Stimulated activated CD8-positive, alpha-beta memory T cell treated with anti-CD3 and anti-CD28 coated beads, Interleukin-4, amount 100 ng/mL, for 48 hours (primary cell): ENCODE data around the gene FRAT1.
A peak's percentile ranks its signal among the peaks of the same experiment; 100 is the strongest.

ENCODE experiments used
- DNase-seq: peaks from one replicate; pipeline ENCODE4 v3.0.0-alpha.2; 2020

FRAT1 gene

DNA sequence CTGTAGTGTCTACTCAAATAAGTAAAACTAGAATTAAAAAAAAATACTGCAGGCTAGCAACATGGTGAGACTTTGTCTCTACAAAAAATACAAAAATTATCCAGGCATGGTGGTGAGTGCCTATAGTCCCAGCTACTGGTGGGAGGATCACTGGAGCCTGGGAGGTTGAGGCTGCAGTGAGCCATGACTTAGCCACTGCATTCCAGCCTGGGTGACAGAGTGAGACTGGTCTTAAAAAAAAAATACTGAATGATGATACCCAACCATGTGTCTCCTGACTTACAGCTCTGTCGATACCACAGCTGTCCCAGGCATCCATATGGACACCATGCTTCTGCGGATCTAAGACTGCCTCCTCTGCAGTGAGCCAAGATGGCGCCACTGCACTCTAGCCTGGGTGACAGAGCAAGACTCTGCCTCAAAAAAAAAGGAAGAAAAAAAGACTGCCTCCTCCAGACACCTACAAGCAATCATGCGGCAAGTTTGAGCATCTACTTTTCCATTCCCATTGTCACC lies 7.9 kb upstream of the FRAT1 start:
- no peak for DNase-seq

DNA sequence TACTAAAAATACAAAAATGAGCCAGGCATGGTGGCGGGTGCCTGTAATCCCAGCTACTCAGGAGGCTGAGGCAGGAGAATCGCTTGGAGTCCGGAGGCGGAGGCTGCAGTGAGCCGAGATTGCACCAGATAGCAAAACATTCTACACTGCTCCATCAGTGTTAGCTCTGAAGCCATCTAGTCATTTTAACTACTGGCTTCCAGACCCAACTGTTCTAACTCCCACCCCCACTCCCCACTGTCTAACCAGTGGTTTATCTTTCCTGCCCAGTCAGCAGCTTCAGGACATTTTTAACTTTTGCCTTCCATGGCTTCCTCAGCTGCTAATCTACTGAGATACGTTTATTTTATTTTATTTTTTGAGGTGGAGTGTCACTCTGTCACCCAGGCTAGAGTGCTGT lies 6.2 kb upstream of the FRAT1 start:
- DNase-seq, result no peak

DNA sequence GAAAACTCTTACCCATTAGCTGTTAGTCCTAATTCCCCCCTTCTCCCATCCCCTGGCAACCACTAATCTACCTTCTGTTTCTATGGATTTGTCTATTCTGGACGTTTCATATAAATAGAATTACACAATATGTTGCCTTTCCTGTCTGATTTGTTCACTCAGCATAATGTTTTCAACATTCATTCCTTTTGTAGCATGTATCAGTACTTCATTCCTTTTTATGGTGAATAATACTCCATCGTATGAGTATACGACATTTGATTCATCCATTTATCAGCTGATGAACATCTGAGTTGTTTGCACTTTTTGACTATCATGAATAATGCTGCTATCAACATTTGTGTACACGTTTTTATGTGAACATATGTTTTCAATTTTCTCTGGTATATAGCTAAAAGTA lies 4.4 kb upstream of the FRAT1 start:
- DNase-seq, result no peak

DNA sequence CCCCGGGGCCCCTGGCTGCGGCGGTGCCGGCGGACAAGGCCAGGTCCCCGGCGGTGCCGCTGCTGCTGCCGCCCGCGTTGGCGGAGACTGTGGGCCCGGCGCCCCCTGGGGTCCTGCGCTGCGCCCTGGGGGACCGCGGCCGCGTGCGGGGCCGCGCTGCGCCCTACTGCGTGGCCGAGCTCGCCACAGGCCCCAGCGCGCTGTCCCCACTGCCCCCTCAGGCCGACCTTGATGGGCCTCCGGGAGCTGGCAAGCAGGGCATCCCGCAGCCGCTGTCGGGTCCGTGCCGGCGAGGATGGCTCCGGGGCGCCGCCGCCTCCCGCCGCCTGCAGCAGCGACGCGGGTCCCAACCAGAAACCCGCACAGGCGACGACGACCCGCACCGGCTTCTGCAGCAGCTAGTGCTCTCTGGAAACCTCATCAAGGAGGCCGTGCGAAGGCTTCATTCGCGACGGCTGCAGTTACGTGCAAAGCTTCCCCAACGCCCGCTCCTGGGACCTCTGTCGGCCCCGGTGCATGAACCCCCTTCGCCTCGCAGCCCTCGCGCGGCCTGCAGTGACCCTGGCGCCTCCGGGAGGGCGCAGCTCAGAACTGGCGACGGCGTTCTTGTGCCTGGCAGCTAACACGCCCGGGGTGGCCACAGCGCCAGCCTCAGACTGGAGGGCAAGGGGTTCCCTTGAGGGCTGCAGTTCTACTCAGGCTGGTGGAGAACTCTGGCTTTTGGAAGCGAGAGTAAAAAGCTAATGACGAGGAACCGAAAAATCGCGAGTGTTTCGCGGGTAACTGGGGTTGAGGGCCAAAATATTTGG lies 804 bp downstream of the FRAT1 start:
- DNase-seq, result peak; percentile 80

DNA sequence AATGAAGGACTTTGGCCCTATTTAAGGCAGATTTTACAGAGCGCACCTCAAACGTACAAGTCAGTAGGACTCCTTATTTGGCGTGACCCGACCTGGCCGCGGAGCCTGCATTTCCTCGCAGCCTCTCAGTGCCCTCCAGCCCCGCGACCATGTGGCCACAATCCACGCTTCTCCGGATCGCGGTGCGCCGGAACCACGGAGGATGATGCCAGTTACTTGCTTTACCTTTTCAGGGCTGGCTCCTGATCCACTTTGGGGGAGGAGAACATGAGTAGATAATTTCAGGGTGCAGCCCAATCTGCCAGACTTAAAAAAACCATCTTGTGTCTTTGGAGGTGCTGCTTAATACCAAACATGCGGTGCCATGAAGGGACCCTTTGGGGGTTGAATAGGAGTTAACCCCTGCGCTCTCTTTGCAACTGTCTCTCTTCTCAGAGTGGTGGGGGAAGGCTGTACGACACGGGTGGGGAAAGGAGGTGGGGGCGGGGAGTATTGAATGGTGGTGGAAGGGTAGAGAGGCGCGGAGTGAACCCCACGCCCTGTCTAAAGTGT lies 1.5 kb downstream of the FRAT1 start:
- peak; percentile 59 for DNase-seq

DNA sequence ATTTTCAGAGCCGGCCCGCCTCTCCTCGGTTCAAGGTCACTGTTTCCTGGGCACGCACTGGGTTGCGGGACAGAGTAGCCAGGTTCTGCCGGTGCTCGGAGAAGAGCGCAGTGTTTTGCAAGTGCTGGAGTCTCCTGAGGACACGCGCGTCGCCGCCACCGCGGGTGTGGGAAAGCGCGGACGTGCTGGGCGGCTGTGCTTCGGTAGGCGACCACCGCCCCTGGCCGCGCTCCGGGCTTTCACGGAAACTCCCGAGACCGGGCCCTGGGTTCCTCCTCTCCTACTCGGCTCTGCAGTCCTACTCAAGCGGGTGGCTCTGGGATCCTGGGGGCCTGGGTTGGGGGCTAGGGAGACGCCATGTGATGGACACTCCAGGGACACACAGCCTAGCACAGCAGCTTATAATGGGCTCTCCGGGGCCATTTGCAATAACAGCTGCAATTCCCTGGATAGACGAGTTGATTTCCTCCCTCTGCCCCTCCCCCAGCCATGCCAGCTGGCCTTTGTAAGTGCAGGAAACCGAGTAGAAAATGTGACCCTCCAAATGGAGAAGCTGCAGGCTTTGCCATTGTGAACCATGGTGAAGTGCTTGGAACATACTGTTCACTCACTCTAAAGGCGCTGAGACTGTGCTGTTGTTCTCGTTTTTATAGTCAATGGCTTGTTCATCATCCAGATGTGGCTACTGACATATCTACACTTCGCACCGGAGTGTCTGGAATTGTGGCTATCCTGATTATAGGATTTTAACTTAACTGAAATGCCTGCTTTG lies 2.1 kb downstream of the FRAT1 start:
- DNase-seq, result peak; percentile 36

DNA sequence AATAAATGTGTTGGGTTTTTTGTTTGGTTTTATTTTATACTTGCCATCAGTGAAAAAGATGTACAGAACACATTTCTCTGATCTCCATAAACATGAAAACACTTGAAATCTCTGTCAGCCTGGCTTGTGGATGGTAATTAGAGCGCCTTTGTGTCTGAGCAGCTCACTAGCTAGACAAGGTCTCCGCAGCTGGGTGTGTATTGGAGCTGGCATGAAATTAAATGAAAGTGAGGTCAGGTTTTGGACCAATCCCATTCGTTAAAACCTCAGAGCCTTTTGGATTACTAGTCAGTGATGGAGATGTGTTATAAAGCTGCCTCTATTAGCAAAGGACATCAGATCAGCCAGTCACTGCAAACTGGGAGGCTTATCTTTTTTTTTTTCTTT lies 2.7 kb downstream of the FRAT1 start:
- no peak for DNase-seq

DNA sequence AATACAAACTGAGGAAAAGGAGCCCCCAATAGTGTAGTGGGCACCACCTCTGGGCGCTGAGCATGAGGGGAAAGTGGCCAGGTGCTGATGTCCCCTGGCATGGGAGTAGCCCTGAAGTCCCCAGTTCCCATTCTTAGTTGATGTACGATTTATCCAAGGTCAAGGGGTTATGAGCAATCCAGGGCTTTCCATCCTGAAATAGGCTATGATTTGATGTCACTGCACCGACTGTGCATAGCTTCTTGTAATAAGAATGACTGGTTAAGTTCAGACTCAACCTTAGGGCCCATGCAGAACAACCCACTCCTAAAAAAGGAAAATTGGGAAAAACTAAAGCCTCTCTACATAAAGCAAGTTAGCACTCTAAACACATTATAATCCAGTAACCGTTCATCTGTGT lies 4.4 kb downstream of the FRAT1 start:
- no peak for DNase-seq

DNA sequence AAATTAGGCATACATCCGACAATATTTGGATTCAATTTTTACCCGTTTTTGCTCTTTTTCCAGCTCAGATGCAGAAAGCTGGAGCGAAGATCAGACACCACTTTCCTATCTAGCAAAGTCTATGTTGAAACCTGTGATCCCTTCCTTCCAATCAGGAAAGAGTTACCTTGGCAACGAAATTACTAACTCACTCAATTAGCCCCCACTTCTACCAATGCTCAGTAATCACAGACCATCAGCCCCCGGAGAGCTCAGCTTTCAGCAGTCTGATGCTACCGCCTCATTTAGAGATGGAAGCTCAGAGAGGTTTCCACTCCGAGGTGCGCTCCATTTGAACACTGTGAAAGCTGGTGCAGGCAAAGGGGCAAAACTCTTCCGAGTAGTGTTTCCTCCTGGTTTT lies 6.7 kb downstream of the FRAT1 start:
- no peak for DNase-seq

DNA sequence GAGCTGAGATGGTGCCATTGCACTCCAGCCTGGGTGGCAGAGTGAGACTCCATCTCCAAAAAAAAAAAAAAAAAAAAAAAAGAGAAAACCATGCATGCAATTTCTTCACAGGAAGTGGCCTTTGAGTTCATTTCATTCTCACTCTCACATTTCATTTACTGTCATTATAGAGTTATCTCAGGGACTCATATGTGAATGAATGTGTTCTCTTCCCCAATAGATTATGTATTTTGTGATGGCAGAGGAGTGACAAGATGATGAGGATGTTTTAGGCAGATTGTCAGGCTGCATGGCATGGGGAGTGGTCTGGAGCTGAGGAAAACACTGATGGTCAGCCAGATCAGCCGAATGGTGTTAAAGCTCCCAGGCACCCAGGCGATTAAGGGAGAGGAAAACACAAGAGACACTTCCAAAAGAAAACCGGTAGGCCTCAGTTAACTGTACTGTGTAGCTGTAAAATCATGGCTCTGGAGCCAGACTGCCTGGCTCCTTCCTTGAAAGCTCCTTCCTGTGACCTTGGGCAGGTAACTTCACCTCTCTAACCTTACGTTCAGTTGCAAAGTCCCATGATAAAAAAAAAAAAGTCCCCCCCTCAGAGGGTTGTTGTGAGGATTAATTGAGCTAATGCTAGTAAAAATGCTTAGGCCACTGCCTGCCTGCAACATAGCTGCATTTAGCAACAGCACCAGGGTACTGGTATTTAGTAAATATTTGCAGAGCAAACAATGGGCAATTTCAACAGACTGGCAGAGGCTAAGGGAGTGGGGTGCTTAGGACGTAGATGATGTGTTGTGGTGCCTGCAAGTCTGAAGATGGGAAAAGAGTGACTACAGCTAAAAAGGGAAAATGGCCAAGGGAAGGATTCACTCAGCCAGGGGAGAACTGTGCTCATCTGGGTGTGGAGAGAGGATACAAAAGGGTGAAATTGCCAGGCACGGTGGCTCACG lies 8.6 kb downstream of the FRAT1 start:
- no peak for DNase-seq

DNA sequence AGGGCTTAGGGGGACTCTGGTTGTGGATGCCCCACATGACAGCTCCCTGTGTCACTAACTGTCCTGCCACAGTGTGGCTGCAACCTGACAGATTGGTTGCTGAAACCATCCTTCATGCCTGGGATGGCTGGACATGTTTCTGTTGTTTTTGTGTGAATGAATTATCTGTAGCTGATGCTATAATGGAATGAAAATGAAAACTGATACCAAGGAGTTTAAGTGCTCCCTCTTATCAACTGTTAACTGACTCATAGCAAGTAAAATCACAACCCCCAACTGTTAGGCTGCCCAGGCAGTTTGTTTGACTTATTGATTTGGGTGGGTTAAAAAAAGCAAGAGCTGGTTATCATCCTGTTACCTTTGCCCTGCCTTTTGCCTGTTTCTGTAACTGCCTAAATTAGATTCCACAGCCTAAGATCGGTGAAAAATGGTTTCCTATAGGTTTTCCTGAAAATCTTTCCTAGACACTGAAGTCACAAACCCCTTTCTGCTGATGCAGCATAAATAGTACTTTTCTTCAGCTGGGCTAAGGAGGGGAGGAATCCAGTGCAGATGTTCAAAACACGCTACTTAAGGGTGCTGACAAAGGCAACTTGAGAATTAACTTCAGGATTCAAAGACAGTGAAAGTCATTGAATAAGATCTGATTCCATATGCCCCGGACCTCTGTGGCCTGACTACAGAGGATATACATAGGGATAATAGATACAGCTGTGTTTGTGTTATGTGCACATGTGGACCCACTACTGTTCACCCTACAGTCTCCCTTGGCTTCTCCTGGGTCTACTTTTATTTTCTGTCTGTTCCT lies 9.8 kb downstream of the FRAT1 start:
- DNase-seq, result peak; percentile 33

DNA sequence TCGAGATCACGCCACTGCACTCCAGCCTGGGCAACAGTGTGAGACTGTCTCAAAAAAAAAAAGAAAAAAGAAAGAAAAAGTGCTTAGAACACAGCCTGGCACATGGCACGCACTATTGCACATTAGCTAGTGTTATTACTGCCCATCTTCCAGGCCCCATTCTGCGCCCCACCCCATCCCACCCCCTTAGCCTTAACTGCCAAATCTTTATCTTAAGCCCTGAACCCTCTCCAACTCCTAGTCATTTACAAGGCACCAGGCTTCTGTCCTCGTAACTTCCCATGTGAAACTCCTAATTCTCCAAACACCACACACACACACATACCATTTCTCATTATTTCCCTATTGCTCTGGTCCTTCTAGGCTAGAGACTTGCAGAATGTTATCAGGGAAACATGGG lies 10.7 kb downstream of the FRAT1 start:
- no peak for DNase-seq

DNA sequence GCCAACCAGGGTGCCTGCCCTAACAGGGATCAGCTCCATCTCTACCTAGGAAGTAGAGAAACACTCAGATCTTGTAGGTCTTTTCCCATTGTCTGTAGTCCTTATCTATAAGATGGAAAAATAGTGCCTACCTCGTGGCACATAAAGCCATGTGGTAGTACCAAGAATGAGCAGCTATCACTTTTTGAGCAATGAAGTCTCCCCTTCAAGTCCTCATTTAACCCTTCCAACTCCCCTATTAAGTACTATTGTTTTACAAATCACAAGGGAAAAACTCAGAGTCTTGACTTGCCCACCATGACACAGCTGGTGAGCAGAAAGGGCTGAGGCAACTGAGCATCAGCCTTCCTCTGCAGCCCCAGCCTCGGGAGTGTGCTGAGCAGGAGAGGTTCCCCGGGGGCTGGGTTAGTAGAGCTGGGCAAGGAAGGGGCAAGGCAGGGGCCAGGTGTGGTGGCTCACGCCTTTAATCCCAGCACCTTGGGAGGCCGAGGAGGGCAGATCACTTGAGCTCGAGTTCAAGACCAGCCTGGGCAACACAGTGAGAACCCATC lies 12.2 kb downstream of the FRAT1 start:
- DNase-seq, result no peak

DNA sequence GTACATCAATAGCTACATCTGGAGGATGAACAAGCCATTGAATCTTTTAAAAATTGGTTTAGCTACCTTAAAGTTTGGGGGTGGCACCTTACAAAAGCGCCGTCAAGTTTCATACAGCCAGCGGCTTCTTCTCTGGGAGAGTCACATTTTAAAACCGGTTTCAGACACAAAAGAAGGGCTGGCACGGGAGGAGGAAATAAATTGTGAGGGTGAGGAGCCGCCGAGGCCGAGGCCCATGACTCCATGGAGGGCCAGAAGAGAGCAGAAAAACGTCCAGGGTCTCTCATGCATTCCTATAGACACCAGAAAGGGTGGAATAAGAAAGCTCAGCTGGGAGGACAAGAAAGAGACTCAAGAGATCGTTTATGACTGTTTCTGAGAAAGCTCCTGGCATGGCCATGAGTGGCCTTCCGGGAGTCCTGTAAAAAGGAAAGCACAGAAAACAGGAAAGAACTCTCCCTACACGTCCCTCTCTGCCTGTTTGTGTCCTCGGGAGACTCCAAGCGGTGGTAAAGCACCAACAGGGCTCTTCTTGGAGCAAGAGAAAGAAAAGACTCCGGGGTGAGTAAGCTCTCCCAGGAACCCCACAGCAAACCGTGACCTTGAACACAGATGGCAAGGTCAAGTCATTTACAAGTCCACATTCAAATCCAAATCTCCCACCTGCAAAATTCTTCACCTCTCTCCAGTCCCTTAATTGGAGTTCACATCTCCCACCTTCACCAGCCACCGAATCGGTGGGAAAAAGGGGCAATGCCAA lies 13.7 kb downstream of the FRAT1 start:
- DNase-seq, result no peak

DNA sequence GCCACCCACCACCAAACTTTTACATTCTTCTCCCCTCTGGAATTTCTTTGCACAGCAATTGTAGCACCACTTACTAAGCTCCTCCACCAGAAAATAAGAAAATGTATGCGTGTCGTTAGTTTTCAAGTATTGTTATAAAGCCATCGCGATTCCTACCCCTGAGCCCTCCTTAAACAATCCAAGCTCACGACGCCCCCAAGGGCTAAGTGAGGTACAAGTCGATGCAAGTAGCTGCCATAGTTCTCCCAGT lies 14.2 kb downstream of the FRAT1 start:
- DNase-seq, result no peak

DNA sequence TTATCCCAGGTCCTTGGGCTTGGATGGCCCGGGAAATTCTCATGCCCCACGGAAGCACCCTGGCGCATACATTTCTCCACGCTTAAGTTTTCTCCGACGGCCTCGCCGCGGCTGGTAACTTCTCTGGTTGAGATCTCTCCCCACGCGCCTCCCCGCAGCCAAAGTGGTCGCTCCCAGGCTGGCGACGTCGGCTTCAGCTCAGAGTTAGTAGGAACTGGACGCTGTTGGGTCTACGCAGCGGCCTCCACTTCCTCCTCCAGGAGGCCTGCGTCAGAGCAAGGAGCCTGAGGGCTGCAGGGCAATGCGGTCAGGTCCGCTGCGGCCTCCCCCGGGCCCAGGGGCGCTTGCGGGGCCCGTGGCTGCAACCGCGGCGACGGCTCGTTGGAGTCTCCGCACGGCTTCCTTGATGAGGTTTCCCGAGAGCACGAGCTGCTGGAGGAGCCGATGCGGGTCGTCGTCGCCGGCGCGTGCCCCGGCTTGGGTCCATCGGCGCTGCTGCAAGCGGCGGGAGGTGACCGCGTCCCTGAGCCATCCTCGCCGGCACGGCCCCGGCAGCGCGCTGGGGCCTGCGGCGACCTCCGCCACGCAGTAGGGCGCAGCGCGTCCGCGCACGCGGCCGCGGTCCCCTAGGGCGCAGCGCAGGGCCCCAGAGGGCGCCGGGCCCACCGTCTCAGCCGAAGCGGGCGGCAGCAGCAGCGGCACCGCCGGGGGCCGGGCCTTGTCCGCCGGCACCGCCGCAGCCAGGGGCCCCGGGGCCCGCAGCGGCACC lies 14.7 kb downstream of the FRAT1 start:
- DNase-seq, result peak; percentile 64

DNA sequence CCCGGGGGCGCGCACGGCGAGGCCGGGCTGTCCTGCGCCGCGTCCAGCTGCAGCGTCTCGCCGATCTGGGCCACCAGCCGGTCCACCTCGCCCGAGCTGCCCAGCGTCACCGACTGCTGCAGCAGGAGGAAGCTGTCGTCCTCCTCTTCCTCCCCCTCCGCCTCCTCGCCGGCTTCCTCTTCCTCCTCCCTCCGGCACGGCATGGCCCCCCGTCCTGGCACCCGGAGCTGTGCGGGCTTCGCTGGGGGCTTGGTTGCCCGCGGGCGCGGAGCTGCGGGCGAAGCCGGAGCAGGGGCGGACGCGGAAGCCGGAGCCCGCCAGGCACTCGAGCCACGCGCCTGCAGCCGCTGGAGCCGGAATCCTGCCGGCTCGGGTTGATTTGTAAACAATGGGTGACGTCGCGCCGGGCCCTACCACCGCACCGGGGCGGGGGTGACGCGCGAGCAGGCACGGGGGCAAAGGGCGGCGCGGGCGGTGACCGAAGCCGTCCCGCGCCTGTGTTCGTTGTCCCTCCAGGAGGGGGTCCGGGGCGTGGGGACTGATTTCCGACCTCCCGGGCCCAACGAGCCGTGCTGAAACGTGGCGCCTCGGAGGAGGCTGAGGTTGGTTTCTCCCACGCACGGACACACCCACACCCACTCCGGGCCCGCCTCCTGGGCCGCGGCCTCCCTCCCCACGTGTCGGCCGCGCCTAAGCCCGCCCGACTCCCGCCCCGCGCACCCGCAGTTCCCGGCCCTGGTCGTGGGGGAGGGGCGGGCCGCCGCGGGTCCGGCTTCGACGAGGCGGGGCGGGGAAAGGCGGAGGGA lies 15.5 kb downstream of the FRAT1 start, which contains the start of gene FRAT2:
TSS of gene FRAT2 (minus strand) at position 360 of the 806 bp plus-strand sequence. CDS start at position 203, 157 bp downstream.
- DNase-seq, result peak; percentile 88

DNA sequence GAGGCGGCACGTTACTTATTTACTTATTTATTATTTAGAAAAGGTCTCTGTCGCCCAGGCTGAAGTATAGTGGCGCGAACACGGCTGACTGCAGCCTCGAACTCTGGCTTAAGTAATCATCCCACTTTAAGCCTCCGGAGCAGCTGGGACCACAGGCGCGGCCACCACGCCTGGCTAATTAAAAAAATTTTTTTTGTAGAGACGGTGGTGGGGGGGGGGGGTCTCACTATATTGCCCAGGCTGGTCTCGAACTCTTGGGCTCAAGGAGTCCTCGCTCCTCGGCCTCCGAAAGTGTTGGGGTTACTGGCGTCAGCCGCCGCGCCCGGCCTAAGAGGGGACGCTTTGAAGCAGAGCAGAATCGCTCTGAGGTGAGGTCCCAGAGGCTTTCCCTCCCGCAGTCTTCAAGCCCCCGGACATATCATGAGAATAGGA lies 16.1 kb downstream of the FRAT1 start:
- DNase-seq, result peak; percentile 36

DNA sequence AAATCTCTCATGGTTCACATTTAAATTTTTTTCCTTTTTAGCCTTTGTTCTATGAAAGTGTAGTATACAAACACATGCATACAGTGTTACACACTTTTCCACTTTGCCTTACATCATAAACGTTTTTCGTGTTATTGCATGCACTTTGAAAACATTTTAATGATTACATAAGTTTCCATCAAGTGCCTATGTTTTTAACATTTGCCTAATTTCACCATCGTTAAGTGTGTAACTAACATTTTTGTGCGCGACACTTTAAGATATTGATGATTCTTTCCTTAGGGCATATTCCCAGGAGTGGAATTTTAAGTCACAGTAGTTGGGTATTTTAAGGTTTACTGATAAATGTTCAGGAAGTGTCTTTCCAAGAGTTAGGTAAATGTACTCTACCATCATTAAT lies 16.9 kb downstream of the FRAT1 start:
- DNase-seq, result no peak
